IMR-90 (cell line): ENCODE measurements around the gene KCNMA1. TPM values are rescaled to one million over a fixed set of nuclear protein-coding genes. Genes with fewer than 3 reads are reported as not detected.
A peak's percentile ranks its signal among the peaks of the same experiment; 100 is the strongest.

ENCODE experiments used
- ATAC-seq: fragments of 200-7000 bp; cut with Tn5 transposase; 2 replicates; pipeline ENCODE4 v1.9.1; 2020; ENCODE audit warnings: low read depth, mild to moderate bottlenecking, moderate library complexity
- BruUV-seq: library from RNA; stranded (reverse); fragments of 400-500 nt; replicated peaks from 2 replicates; lab custom pipeline; 2021; lab: Mats Ljungman, UMichigan
- CTCF ChIA-PET: fragments of 300-600 bp; formaldehyde crosslinking; extraction: SDS; loops from one replicate; lab custom pipeline; 2021; ENCODE audit warnings: antibody characterized with exemption; lab: Yijun Ruan, JAX
- POLR2A ChIA-PET: fragments of 300-600 bp; sonication (Branson Sonifier 250); formaldehyde crosslinking; loops from one replicate; lab custom pipeline; 2022; ENCODE audit warnings: antibody characterized with exemption; ENCODE audit not compliant: unreplicated experiment; lab: Charles Lee
- DNase-seq: peaks from one replicate; pipeline ENCODE4 v3.0.0; 2013
- H2AFZ ChIP-seq: replicated peaks from 2 replicates; pipeline ENCODE3; 2013; ENCODE audit warnings: low read length, mild to moderate bottlenecking; ENCODE audit not compliant: poor library complexity
- H2AK5ac ChIP-seq: 2 replicates; pipeline ENCODE4 v1.6.1; 2013; ENCODE audit warnings: low read depth, low read length, inconsistent platforms
- H2AK9ac ChIP-seq: replicated peaks from 2 replicates; pipeline ENCODE3; 2013; ENCODE audit warnings: mild to moderate bottlenecking, low read depth, low read length, moderate library complexity; ENCODE audit not compliant: poor library complexity
- H2BK120ac ChIP-seq: 2 replicates; pipeline ENCODE4 v1.6.1; 2013; ENCODE audit warnings: low read depth, low read length, inconsistent platforms
- H2BK15ac ChIP-seq: 3 replicates; pipeline ENCODE4 v1.6.1; 2013; ENCODE audit warnings: low read depth, low read length, inconsistent platforms
- H2BK20ac ChIP-seq: 2 replicates; pipeline ENCODE4 v1.6.1; 2013; ENCODE audit warnings: low read depth, mild to moderate bottlenecking, inconsistent platforms, low read length, moderate library complexity
- H2BK5ac ChIP-seq: 2 replicates; pipeline ENCODE4 v1.6.1; 2013; ENCODE audit warnings: mild to moderate bottlenecking, low read depth, low read length, inconsistent platforms; ENCODE audit not compliant: poor library complexity, severe bottlenecking
- H3K14ac ChIP-seq: replicated peaks from 2 replicates; pipeline ENCODE4 v1.6.1; 2013; ENCODE audit warnings: low read depth, low read length, inconsistent platforms
- H3K18ac ChIP-seq: 2 replicates; pipeline ENCODE4 v1.6.1; 2013; ENCODE audit warnings: low read depth, low read length, control low read depth
- H3K23ac ChIP-seq: 2 replicates; pipeline ENCODE4 v1.6.1; 2013; ENCODE audit warnings: low read depth, low read length, inconsistent platforms
- H3K27ac ChIP-seq: 2 replicates; pipeline ENCODE4 v1.5.1; 2013; ENCODE audit warnings: mild to moderate bottlenecking, control low read depth, low read length; ENCODE audit not compliant: insufficient read depth
- H3K27me3 ChIP-seq: 2 replicates; pipeline ENCODE4 v1.6.1; 2013; ENCODE audit warnings: low read length; ENCODE audit not compliant: control insufficient read depth, insufficient read depth
- H3K36me3 ChIP-seq: 2 replicates; pipeline ENCODE4 v1.6.1; 2013; ENCODE audit warnings: low read length, mixed read lengths; ENCODE audit not compliant: control insufficient read depth, insufficient read depth
- H3K4ac ChIP-seq: 2 replicates; pipeline ENCODE4 v1.6.1; 2013; ENCODE audit warnings: low read depth, low read length, inconsistent platforms
- H3K4me1 ChIP-seq: 2 replicates; pipeline ENCODE4 v1.6.1; 2013; ENCODE audit warnings: low read length, mixed read lengths; ENCODE audit not compliant: control insufficient read depth, insufficient read depth
- H3K4me2 ChIP-seq: 2 replicates; pipeline ENCODE4 v1.6.1; 2013; ENCODE audit warnings: low read depth, mild to moderate bottlenecking, control low read depth, low read length, moderate library complexity
- H3K4me3 ChIP-seq: 2 replicates; pipeline ENCODE4 v1.5.1; 2013; ENCODE audit warnings: low read depth, mild to moderate bottlenecking, control low read depth, low read length, moderate library complexity; ENCODE audit not compliant: insufficient read depth
- H3K56ac ChIP-seq: 2 replicates; pipeline ENCODE4 v1.6.1; 2013; ENCODE audit warnings: low read length, inconsistent platforms; ENCODE audit not compliant: insufficient read depth; ENCODE audit errors: extremely low read depth
- H3K79me1 ChIP-seq, 2 experiments: 2 replicates each; pipeline ENCODE4 v1.6.1; 2013; ENCODE audit warnings: low read length in 2 of 2, inconsistent platforms in 1 of 2, low read depth in 1 of 2
- H3K9ac ChIP-seq: 2 replicates; pipeline ENCODE4 v1.6.1; 2013; ENCODE audit warnings: low read depth, low read length, control low read depth
- H3K9me1 ChIP-seq: 2 replicates; pipeline ENCODE4 v1.6.1; 2013; ENCODE audit warnings: low read length, inconsistent platforms; ENCODE audit not compliant: insufficient read depth
- H3K9me3 ChIP-seq: 2 replicates; pipeline ENCODE4 v1.6.1; 2013; ENCODE audit warnings: low read length; ENCODE audit not compliant: control insufficient read depth, insufficient read depth
- H4K20me1 ChIP-seq: 2 replicates; pipeline ENCODE4 v1.6.1; 2013; ENCODE audit warnings: low read length, inconsistent platforms; ENCODE audit not compliant: insufficient read depth
- H4K5ac ChIP-seq: 2 replicates; pipeline ENCODE4 v1.6.1; 2013; ENCODE audit warnings: mild to moderate bottlenecking, low read depth, low read length, control low read depth
- H4K8ac ChIP-seq, 2 experiments: 2 replicates each; pipeline ENCODE4 v1.6.1; 2013; ENCODE audit warnings: low read depth in 2 of 2, low read length in 2 of 2, control low read depth in 1 of 2, inconsistent platforms in 1 of 2
- H4K91ac ChIP-seq: 2 replicates; pipeline ENCODE4 v1.6.1; 2013; ENCODE audit warnings: low read depth, low read length, inconsistent platforms; ENCODE audit not compliant: insufficient read depth
- SMC3 ChIP-seq: fragments of 150-350 bp; IDR thresholded peaks from 2 replicates; pipeline ENCODE4 v1.6.1; 2016; ENCODE audit warnings: low read depth, mild to moderate bottlenecking, antibody characterized with exemption, low read length, moderate library complexity
- WGBS, 2 experiments: methylation state at CpG; one replicate each; pipeline versions ENCODE4 v1.1.5 to v1.1.7; 2013; ENCODE audit warnings: missing lambda C conversion rate in 2 of 2; ENCODE audit not compliant: insufficient read length in 1 of 2; ENCODE audit errors: extremely low coverage in 2 of 2; 5-methylcytosine and 5-hydroxymethylcytosine counted together
- dilution Hi-C: fragments of 300-500 bp; cut with HindIII; formaldehyde crosslinking; loops from one replicate; pipeline ENCODE4 v1.14.3; 2018; ENCODE audit warnings: low sequenced_read_pairs; ENCODE audit not compliant: unreplicated experiment
- in situ Hi-C: fragments of 300-500 bp; cut with MboI; formaldehyde crosslinking; loops from 3 replicates; pipeline ENCODE4 v1.14.3; 2019; ENCODE audit warnings: low sequenced_read_pairs, inconsistent platforms, mixed read lengths
- intact Hi-C: fragments of 100-400 bp; cut with micrococcal nuclease; formaldehyde crosslinking; loops from 2 replicates; pipeline ENCODE4 v1.10.0; 2022
- polyA plus RNA-seq, 3 experiments: library from polyadenylated mRNA; depleted of rRNA; stranded (reverse); fragments of >200 nt; gene quantifications; 2 replicates each; pipeline ENCODE4 v1.2.3, GENCODE V29; 2012; ENCODE audit warnings: low replicate concordance in 1 of 3
- total RNA-seq: library from RNA; depleted of rRNA; stranded (reverse); fragments of >200 nt; gene quantifications from 2 replicates; pipeline ENCODE4 v1.2.3, GENCODE V29; 2012

KCNMA1 gene
- total and polyA plus RNA-seq, 2 of the 4 experiments (the other 2 are of a cell fraction): 25.6 to 29.6 TPM

- ChIA-PET CTCF (interaction anchor here (0.9 kb wide), 1 partner anchor 15 kb away, joined by 3 read pairs; no protein-coding TSS in a partner anchor), POLR2A (no interaction called here)
- H2BK5ac ChIP-seq: no peak overlapping the region
- DNase-seq (peak; percentile 38), ATAC-seq (no peak)
- no TSS peak for BruUV-seq
- no peak for TF ChIP-seq SMC3
- intact Hi-C loops (no loop called here), dilution Hi-C loops (no loop called here), in situ Hi-C loops (no loop called here)
- H3K27ac ChIP-seq: no peak overlapping the region
- H4K91ac ChIP-seq: peak overlapping the region; percentile 17; the same call in 1 of the 2 replicates
- H3K9me3 ChIP-seq: no peaks in the 10 kb centered on the region
- no peak overlapping the region for H3K4me2 ChIP-seq
- H4K5ac ChIP-seq: no peak overlapping the region
- H3K56ac ChIP-seq: no peak overlapping the region
- H3K4ac ChIP-seq: no peak overlapping the region
- H2BK15ac ChIP-seq: no peak overlapping the region
- H3K23ac ChIP-seq: no peak overlapping the region
- H2BK120ac ChIP-seq: 0 out of 2 replicates have a peak overlapping the region, but pooled peaks have one; percentile 32
- H3K27me3 ChIP-seq: no peaks in the 10 kb centered on the region
- WGBS, 2 experiments: no CpG with 5 or more reads among the region's 5 CpGs
- no peak overlapping the region for H3K9ac ChIP-seq
- no peak overlapping the region; the same call in 1 of the 2 replicates for H2BK20ac ChIP-seq
- no peak overlapping the region for H3K4me3 ChIP-seq
- H3K18ac ChIP-seq: no peak overlapping the region
- H3K9me1 ChIP-seq: no peaks in the 10 kb centered on the region
- no peaks in the 10 kb centered on the region for H3K36me3 ChIP-seq
- no peaks in the 10 kb centered on the region for H4K20me1 ChIP-seq
- peak overlapping the region; percentile 9 for H2AFZ ChIP-seq
- H2AK5ac ChIP-seq: 0 out of 2 replicates have a peak overlapping the region, but pooled peaks have one; percentile 2
- H3K14ac ChIP-seq: no peak overlapping the region
- no peak overlapping the region for H4K8ac ChIP-seq
- H3K4me1 ChIP-seq: peaks cover 11% of the 10 kb centered on the region; the same call in 1 of the 2 replicates
- no peak overlapping the region for H2AK9ac ChIP-seq
- no peaks in the 10 kb centered on the region for H3K79me1 ChIP-seq
These were observed 260.6 kb downstream of the KCNMA1 start for GRCh38 chr10:77377034-77377433.
